GM12891 (cell line): ENCODE data around the gene EXOC6.

Experiments used
- PAX5 ChIP-seq: IDR thresholded peaks from 2 replicates; pipeline ENCODE4 v1.6.1; 2011; ENCODE audit warnings: low read length, moderate library complexity, mild to moderate bottlenecking; ENCODE audit not compliant: insufficient read depth, severe bottlenecking
- POLR2A ChIP-seq: IDR thresholded peaks from 2 replicates; pipeline ENCODE4 v1.6.1; 2011; ENCODE audit warnings: low read depth, low read length, control low read depth
- POLR2AphosphoS5 ChIP-seq: IDR thresholded peaks from 2 replicates; pipeline ENCODE4 v1.6.1; 2011; ENCODE audit warnings: low read depth, low read length, control low read depth
- POU2F2 ChIP-seq: IDR thresholded peaks from 2 replicates; pipeline ENCODE4 v1.6.1; 2011; ENCODE audit warnings: low read depth, mild to moderate bottlenecking, control low read depth, low read length, moderate library complexity
- SPI1 ChIP-seq: IDR thresholded peaks from 2 replicates; pipeline ENCODE4 v1.6.1; 2011; ENCODE audit warnings: low read depth, low read length, control low read depth
- TAF1 ChIP-seq: IDR thresholded peaks from 2 replicates; pipeline ENCODE4 v1.6.1; 2011; ENCODE audit warnings: low read depth, low read length, control low read depth

DNA sequence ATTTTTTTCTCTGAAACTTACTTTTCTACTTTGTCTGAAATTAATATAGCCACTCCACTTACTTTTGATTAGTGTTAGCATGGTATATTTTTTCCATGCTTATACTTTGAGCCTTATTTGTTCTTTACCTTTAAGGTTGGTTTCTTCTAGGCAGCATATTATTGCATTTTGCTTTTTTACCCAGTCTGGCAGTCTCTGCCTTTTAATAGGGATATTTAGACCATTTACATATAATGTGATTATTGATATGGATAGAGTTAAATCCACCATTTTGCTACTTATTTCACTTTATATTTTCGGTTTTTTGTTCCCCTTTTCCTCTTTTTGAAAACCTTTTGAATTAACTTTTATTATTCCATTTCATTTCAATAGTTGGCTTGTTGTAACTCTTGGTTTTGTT, 255.6 kb downstream of the EXOC6 start:
- no peak for TF ChIP-seq POLR2AphosphoS5
- TF ChIP-seq POLR2A: no peak
- TF ChIP-seq SPI1: no peak
- no peak for TF ChIP-seq TAF1
- TF ChIP-seq PAX5: no peak
- no peak for TF ChIP-seq POU2F2
